GM18858 (cell line): Measurements from ENCODE around the gene EIF4G3.
A peak's percentile ranks its signal among the peaks of the same experiment; 100 is the strongest.

Source experiments
- ATAC-seq: cut with Tn5 transposase; IDR thresholded peaks from one replicate; pipeline ENCODE4 v1.9.1; 2021; ENCODE audit not compliant: unreplicated experiment

The EIF4G3 gene

DNA sequence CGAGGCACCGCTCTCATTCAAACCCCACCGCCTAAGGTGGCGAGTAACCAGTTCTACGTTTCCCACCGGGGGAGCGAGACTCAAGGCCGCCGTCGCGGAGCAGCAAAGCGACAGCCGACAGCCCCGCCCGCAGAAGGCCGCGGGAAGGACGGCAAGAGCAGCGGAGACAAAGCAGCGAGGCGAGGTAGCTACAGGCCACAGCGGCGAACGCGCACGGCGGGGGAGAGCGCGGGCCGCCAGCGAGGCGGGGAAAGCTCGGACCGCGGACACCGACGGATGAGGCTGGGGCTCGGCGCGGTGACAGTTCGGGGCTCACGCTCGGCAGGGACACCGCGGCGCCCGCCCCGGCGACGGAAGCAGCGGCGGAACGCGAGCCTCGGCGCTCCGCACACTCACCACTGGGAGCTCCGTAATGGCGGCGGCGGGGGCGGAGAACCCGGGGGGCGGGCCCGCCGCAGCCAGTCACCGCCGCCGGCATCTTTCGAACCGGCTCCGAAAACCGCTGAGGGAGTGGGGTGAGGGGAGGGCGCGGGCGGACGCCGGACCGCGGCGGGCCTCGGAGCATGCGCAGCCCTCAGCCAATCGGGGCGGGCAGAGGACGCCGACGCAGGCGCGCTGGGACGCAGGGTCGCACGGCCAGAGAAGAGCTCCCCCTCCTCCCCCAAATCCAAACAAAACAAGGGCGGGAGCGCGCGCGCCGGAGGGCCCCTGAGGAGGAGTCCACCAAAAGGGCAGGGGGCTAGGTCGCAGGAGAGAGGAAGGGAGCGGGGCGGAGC is 390.3 kb downstream of the EIF4G3 start:
- ATAC-seq, result peak; percentile 55

- peak; percentile 12 for ATAC-seq
Measured at GRCh38 chr1:20785907-20786252, 390.8 kb downstream of the EIF4G3 start.

- ATAC-seq, result no peak
Measured at GRCh38 chr1:20775700-20776099, 401.0 kb downstream of the EIF4G3 start.

- no peak for ATAC-seq
Measured at GRCh38 chr1:20771780-20772179, 404.9 kb downstream of the EIF4G3 start.

DNA sequence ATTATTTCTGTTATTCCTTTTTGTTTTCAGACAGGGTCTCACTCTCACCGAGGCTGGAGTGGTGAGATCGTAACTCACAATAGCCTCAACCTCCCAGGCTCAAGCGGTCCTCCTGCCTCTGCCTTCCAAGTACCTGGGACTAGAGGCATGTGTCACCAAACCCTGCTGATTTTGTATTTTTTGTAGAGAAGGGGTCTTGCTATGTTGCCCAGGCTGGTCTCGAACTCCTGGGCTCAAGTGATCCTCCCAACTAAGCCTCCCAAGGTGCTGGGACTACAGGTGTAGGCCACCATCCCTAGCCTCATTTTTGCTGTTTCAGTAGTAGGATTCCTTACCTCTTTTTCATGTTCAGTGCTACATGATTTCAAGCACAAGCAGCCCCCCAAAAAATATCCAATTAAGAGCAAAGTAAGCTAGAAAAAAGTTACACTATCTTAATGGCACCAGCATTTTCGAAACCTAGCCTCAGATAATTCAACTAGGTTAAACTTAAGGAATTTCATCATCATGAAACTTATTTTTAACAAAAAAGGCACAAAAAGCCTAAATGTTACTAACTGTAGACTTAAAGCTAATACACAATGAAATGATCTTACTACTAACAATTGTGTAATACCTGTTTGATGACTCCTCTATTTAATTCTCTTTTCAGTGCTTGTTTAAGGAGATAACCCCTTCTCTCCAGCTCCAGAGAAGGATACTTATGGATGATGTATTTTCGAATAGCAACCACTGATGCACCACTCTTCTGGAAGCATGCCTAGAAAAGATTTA is 406.2 kb downstream of the EIF4G3 start:
- no peak for ATAC-seq

- ATAC-seq, result no peak
Measured at GRCh38 chr1:20767271-20767670, 409.4 kb downstream of the EIF4G3 start.

- ATAC-seq, result no peak
Measured at GRCh38 chr1:20763417-20763816, 413.3 kb downstream of the EIF4G3 start.

DNA sequence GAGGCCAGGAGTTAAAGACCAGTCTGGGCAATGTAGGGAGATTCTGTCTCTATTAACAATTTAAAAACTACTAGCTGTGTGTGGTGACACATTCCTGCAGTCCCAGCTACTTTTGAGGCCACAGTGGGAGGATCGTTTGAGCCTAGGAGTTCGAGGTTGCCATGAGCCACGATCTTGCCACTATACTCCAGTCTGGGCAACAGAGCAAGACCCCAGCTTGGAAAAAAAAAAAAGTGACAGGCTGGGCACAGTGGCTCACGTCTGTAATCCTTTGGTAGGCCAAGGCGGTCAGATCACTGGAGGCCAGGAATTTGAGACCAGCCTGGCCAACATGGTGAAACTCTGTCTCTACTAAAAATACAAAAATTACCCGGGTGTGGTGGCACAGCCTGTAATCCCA is 416.4 kb downstream of the EIF4G3 start:
- no peak for ATAC-seq
